GM18505 (cell line): ENCODE data around the gene RHCE.
"Not testable (repeated sequence)": the region's sequence is repeated elsewhere in the genome, so short reads cannot be mapped to it uniquely, and the experiment has no call there.

Experiments
- ATAC-seq: cut with Tn5 transposase; IDR thresholded peaks from one replicate; pipeline ENCODE4 v1.9.1; 2021; ENCODE audit not compliant: unreplicated experiment
- POLR2A ChIP-seq: IDR thresholded peaks from 4 replicates; pipeline ENCODE4 v1.6.1; 2011; ENCODE audit warnings: borderline replicate concordance; ENCODE audit not compliant: insufficient read depth, insufficient read length; ENCODE audit errors: extremely low read depth

RHCE gene

DNA sequence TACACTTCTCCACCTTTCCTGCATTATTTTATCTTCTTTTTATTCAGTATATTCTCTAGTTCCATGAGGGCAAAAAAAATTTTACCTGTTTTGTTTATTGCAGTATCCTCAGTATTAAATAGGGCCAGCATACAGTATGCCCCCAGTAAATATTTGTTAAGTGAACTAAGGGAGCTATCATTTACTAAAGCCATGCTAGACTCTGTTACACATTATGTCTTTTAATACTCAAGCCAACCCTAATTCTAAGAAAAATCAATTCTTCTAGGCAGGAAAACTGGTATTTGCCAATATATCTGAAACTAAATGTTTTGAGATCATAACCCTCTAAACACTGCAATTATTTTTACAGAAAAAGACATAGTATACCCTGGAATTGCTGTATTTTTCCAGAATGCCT lies 64.2 kb downstream of the RHCE start:
- no peak for TF ChIP-seq POLR2A
- ATAC-seq: no peak

DNA sequence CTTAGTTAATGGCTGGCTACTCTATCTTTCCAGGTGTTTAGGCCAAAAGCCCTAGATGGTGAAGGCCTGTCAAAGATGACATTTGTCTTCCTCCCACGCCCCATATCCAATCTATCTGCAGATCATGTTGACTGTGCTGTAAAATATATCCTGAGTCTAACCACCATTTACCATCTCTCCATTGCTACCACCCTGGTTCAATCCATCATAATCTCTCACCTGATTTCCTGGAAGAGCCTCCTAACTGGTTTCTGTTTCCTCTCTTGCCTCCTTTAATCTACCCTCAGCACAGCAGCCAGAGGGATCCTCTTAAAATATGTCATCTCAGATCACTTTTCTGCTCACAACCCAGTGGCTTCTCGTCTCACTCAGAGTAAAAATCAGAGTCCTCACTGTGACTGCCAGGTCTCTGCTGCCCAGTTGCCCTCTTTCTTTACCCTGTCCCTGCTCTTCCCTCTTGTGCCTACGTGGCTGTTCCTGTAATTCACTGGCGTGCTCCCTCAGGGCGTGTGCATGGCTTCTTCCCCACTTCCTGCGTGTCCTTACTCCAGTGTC lies 64.7 kb downstream of the RHCE start:
- ATAC-seq: no peak

DNA sequence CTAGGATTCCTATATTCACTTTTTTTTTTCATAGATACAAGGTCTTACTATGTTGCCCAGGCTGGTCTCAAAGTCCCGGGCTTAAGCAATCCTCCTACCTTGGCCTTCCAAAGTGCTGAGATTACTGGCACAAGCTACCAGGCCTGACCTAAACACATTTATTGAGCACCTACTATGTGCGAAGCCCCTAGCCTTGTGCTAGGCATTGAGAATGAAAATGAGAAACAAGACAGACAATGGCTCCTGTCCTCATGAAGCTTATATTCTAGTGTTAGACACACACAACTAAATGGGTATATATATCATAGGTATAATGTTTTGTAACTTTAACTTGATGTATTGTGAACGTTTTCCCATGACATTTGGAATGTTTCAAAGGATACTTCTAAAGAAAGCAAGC lies 71.0 kb downstream of the RHCE start:
- ATAC-seq: no peak

More for the DNA sequence above, 64.7 kb downstream of the RHCE start:
- no peak for TF ChIP-seq POLR2A

DNA sequence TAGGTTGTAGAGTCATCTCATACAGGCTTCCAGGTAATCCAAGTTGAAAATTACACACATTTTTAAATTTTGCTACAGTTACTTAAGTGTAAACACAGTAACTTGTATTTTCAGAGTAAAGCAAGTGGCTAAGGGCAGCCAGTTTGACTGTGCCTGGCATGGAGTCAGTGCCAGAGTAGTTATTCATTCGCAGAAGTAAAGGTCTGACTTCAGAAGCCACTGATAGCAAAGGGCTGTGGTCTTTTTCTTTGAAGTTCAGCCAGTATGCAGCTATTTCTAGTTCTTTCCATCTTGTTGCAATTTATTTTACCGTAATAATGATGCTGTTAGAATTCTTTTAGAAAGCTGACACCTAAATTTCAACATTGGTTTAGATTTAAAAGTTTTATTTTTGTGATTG lies 73.1 kb downstream of the RHCE start:
- ATAC-seq: no peak
- TF ChIP-seq POLR2A: no peak

More for the DNA sequence above, 71.0 kb downstream of the RHCE start:
- TF ChIP-seq POLR2A: no peak

DNA sequence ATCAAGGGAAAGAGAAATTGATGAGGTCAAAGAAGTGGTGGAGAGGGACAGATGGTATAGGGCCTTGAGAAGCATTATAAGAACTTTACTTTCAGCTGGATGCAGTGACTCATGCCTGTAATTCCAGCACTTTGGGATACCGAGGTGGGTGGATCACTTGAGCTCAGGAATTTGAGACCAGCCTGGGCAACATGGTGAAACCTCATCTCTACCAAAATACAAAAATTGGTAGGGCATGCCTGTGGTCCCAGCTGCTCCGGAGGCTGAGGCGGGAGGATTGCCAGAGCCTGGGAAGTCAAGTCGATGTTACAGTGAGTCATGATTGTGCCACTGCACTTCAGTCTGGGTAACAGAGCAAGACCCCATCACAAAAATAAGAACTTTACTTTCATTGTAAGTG lies 76.8 kb downstream of the RHCE start:
- TF ChIP-seq POLR2A: no peak
- ATAC-seq: no peak

DNA sequence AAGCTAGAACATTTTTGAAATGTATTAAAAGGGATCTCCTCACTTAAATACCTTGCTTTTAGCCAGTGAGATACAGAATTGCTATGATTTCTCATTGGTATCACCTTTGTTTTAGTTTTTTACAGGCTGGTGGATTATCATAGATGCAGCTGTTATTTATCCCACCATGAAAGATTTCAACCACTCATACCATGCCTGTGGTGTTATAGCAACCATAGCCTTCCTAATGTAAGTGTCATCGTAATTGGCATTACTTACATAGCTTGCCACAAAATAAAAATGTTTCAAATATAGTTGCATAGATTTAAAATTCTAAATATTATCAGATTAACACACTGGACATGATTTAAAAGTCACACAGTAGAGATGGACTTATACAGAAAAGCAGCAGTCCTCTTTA lies 77.8 kb downstream of the RHCE start:
- no peak for ATAC-seq

DNA sequence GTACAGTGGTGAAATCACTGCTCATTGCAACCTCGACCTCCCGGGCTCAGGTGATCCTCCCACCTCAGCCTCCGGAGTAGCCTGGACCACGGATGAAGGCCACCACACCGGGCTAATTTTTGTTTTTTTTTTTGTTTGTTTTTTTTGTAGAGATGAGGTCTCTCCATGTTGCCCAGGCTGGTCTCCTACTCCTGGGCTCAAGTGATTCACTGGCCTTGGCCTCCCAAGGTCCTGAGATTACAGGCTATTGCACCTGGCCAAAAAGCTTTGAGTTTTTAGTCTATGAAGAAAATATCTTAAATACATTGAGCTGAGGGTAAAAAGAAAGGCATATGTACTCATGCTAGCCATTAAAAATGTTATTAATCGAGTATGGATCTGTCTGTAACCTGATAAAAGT lies 78.9 kb downstream of the RHCE start:
- TF ChIP-seq POLR2A: no peak
- ATAC-seq: no peak

More for the DNA sequence above, 77.8 kb downstream of the RHCE start:
- TF ChIP-seq POLR2A: no peak

DNA sequence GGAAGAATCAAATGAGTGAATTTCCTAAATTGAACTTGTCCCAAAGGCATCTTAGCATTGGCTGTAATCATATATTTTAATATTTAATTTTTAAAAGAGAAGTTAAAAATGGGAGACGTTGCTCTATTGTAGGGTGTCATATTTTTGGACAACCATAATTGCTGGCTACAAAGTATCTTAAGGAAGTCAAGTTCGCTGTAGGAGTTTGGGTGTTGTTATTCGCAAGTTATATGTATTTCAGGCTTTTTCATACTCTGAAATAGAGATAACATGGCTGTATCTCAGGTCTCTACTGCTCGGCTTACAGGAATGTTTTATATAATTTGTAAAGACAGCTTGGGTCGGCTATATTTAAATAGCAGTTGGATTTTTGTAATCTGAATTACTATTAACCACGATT lies 81.6 kb downstream of the RHCE start:
- no peak for TF ChIP-seq POLR2A

DNA sequence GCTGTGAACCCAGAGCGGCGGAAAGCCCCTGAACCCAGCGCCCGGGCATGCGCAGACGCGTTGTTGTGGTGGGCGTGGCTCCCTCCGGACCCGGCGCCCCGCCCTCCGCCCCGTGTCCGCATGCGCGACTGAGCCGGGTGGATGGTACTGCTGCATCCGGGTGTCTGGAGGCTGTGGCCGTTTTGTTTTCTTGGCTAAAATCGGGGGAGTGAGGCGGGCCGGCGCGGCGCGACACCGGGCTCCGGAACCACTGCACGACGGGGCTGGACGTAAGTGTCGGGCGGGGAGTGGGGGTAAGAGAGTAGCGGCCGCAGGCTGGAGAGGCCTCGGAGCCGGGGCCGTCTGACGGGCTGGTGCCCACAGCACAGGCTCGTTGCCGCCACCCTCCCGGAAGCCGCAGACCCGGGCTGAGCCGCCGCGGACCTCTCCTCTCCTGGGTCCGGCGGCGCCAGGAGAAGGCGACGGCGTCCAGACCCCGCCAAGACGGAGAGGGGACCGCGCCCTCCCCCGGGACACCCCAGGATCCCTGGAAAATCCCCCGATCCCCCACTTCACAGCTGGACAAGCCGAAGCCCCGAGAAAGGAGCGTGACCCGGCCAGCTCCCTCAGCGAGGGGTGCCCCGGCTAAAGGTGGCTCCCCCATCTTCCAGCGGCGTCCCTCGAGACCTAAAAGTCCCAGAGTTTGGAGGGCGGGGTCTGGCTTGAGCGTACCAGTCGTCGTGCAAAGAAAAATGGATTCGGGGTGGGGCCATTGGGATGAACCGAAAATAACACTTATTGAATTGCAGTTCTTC lies 82.2 kb downstream of the RHCE start, which contains the start of gene TMEM50A:
TSS of gene TMEM50A (plus strand) at position 147 of the 794 bp plus-strand sequence. CDS start 2,153 bp downstream, outside the sequence.
- peak; percentile 80 for TF ChIP-seq POLR2A

More for the DNA sequence above, 81.6 kb downstream of the RHCE start:
- no peak for ATAC-seq

DNA sequence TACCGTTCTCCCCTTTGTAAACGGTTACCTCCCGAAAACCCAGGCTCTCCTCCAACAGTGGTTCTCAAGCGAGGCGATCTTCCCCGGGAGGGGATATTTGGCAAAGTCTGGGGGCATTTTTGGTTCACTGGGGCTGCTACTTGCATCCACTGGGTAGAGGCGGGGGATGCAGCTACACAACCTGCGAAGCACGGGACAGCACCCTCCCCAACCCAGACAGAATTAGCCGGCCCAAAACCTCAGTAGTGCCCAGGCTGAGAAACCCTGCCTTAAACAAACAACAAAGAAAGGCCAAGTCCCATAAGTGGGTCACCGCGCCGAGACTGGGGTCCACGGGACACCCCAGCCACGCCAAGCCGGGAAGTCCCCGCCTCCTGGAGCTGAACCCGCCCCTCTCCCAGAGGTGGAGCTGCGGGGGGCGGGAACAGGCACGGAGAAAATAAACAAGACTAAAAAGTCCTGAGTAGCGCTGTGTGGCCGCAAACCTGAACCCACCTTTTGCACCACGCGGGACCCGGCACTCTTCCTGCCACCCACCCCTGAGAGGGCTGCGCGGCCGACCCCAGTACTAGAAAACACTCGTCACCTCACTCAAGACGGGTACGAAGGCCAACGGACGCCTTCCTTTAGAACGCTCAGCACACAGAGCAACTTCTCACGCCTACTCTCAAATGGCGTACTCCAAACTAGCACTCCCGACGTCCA lies 83.0 kb downstream of the RHCE start:
- ATAC-seq: peak; percentile 37
- TF ChIP-seq POLR2A: peak; percentile 38

More for the DNA sequence above, 82.2 kb downstream of the RHCE start, which contains the start of gene TMEM50A:
- ATAC-seq: peak; percentile 58

DNA sequence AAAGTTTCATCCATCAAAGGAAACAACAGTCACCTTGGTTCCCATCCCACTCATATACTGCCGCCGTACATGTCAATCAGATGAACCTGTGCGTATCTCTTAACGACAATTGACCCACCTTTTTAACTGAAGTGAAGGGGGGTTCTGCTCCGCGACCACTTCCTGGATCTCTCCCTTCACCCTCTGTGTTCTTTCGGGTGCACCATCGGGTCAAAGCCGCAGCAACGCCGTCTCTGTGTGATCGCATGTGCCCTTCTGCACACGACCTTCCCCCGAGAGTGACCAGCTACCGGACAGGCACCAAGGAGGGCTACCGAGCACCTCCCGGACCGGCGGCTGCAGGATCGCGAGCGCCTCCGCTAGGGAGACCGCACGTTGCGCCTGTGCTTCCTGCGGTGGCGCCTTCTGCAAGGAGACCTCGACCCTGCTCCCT lies 83.7 kb downstream of the RHCE start:
- ATAC-seq: peak; percentile 10

DNA sequence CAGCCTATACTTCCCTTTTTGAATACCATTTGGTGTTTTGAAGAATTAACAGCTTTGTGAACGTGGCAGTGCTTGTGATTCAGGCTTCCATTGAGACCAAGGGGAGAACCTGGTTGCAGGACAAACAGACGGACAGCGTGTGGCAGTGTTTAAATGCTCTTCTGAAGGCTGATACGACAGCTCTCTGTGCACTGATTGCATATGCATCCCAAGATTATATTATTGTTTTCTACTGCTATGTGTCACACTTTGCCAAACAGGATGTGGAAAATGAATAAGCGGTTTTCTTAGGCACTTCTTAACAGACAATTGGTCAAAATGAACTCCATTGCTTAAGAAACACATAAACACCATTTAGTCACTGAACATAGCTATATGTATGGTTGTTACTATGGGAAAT lies 90.7 kb downstream of the RHCE start:
- ATAC-seq: not testable (repeated sequence)

DNA sequence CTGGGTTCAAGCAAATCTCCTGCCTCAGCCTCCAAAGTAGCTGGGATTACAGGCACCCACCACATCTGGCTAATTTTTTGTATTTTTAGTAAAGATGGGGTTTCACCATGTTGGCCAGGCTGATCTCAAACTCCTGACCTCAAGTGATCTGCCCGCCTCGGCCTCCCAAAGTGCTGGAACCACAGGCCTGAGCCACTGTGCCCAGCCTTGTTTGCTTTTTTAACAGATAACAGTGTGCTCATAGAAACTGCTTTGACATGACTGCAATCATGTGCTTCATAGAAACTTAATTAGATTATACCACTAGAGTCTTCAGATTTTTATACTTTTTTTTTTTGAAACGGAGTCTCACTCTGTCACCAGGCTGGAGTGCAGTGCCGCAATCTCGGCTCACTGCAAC lies 91.3 kb downstream of the RHCE start:
- not testable (repeated sequence) for ATAC-seq

DNA sequence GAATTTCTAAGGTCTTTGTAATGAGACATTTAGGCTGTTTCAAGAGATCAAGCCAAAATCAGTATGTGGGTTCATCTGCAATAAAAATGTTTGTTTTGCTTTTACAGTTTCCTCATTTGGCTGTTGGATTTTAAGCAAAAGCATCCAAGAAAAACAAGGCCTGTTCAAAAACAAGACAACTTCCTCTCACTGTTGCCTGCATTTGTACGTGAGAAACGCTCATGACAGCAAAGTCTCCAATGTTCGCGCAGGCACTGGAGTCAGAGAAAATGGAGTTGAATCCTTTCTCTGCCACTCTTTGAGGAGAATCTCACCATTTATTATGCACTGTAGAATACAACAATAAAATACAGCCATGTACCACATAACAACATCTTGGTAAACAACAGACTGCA lies 91.8 kb downstream of the RHCE start:
- ATAC-seq: not testable (repeated sequence)

DNA sequence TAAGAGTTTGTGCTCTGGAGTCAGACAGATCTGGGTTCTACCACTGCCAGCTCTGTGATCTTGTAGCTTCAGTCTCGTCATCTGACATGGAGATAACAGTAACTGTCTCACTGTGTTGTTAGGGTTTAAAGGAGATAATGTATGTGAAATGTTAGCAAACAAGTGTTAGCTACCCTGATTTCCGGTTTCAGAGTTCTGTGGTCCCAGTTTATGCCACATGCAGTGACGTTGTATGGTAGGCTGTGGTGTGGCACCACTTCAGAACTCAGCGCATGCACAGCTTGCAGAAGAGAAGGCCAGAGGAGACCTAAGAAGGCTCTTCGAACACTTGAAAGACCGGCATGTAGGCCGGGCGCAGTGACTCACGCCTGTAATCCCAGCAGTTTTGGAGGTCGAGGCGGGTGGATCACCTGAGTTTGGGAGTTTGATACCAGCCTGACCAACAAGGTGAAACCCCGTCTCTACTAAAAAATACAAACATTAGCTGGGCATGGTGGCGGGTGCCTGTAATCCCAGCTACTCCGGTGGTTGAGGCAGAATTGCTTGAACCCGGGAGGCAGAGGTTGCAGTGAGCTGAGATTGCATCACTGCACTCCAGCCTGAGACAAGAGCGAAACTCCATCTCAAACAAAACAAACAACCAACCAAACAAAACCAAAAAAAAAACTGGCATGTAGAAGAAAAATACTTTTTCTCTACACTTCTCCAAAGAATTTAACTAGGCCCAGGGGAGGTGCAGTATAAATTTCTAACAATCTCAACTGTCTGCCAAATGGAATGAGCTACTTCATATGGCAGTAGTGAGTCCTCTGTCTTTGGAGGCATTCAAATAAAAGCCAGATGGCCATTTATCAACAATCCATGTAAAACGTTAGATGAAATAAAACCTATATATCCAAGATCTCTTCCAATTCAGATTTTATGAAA lies 92.5 kb downstream of the RHCE start:
- ATAC-seq: not testable (repeated sequence)

DNA sequence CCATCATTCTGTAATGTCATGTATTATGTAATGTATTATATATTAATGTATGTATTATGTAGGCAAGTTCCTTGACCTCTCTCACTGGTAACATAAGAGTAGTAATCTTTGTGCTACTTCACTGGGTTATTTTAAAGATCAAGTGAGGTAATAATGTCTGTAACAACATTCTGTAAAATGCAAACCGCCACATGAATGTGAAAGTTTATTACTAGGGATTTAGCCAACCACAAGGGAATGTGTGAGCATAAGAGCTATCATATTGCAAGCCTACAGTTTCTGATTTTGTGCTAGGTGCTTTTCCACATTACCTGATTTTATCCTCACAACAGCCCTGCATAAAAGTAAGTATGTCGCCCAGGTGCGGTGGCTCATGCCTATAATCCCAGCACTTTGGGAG lies 96.2 kb downstream of the RHCE start:
- ATAC-seq: not testable (repeated sequence)

DNA sequence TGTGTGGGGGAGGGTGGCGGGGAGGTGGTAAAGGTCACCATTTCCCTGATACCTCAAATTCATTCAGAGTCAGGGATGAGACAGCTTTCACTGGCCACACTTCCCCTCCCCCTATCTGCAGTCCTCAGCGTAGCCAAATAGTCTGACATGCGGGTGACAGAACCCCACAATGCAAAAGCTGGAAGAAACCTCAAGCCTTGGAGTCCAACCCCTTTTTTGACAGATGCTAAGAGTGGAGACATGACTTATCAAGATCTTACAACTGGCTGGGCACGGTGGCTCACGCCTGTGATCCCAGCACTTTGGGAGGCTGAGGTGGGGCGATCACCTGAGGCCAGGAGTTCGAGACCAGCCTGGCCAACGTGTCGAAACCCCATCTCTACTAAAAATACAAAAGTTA lies 98.5 kb downstream of the RHCE start:
- ATAC-seq: not testable (repeated sequence)

DNA sequence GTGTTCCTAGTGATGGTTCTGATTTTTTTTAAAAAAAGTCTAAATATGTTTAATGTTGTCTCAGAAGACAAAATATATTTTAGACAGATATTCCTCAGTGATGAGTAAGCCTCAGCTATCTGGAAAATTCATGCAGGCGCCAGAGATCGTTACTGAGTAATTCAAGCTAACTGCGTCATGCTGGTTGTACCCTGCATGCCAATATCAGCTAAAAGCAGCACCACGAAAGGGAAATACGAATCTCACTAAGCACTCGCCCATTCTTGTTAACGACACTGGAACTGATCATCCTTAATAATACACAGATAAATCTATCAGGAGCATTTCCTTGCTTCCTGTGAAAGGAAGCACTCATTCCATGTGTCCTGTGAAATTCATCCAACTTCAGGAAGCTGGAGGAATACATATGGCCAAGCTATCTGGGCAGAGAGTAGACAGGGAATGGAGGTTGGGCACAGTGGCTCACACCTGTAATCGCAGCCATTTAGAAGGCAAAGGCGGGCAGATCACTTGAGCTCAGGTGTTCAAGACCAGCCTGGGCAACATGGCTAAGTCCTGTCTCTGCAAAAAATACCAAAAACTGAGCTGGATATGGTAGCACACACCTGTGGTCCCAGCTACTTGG lies 100.2 kb downstream of the RHCE start:
- not testable (repeated sequence) for ATAC-seq
